Measurements from ENCODE around the gene CASP8AP2.
"Not testable (repeated sequence)": the region's sequence is repeated elsewhere in the genome, so short reads cannot be mapped to it uniquely, and the experiment has no call there.

CASP8AP2 gene

DNA sequence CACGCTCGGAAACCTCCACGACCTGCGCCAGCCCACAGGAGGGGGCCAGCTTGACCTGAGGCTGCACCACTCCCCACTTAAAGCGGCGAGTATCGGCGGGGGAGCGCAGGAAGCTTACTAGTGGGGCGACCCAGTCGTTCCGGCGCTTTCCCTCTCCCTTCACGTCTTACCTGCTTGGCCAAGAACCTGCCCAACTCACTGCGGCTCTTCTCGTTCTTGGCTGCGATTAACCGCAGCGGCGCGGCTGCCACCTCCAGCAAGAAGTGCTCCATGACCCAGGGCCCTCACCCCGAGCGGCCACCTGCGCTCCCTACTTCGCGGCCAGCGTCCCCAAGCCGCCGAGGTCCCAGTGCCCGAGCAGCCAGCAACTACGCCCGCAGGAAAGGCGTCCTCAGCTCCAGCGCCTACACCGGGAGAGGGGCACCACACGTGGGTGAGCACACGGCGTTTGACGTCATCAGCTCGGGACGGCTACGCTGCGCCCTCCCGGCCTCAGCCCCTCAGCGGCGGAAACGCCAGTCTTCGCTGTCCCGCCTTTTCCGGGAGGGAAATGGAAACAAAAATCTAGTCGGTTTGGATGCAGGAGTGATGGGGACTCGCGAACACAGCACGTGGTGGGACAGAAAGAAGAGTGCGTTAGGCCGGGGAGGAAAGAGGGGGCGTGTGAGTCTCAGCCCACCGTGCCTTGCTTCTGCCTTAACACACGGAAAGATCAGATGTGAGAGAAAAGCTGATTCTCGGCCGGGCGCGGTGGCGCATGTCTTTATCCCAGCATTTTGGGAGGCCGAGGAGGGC lies 10.1 kb upstream of the CASP8AP2 start, which contains the start of gene MDN1:
MDN1 (minus strand) TSS at position 459 of the 795 bp plus-strand sequence; CDS start at position 272, 187 bp downstream.
- DNase-seq (ENCODE audit: extremely low read depth in 1 of 2, low read depth in 1 of 2): peak; percentile 82 to 86

DNA sequence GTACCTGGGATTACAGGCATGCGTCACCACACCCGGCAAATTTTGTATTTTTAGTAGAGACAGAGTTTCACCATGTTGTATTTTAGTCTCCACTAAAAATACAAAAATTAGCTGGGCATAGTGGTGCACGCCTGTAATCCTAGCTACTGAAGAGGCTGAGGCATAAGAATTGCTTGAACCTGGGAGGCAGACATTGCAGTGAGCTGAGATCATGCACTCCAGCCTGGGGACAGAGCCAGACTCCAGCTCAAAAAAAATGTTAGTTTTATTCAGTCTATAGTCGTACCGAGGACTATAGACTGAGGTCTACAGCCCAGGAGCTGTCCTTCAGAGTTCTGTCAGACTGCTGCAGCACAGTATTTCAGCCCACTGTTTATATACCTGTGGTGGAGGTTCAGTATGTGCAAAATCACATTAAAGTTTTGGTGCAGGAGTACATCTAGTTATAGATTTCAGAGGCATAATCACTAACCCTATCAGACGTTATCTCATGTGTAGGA lies 3.6 kb upstream of the CASP8AP2 start:
- DNase-seq (ENCODE audit: extremely low read depth in 1 of 2, low read depth in 1 of 2): no peak

DNA sequence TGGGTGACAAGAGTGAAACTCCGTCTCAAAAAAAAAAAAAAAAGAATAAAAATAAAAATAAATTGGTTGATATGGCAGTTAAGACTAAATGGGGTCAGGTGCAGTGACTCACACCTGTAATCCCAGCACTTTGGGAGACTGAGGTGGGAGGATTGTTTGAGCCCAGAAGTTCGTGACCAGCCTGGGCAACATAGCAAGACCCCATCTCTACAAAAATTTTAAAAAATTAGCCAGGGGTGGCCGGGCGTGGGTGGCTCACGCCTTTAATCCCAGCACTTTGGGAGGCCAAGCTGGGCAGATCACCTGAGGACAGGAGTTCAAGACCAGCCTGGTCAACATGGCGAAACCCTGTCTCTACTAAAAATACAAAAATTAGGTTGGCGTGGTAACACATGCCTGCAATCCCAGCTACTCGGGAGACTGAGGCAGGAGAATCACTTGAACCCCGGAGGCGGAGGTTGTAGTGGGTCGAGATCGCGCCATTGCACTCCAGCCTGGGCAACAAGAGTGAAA lies 1.1 kb upstream of the CASP8AP2 start:
- DNase-seq (ENCODE audit: extremely low read depth in 1 of 2, low read depth in 1 of 2): not testable (repeated sequence)

DNA sequence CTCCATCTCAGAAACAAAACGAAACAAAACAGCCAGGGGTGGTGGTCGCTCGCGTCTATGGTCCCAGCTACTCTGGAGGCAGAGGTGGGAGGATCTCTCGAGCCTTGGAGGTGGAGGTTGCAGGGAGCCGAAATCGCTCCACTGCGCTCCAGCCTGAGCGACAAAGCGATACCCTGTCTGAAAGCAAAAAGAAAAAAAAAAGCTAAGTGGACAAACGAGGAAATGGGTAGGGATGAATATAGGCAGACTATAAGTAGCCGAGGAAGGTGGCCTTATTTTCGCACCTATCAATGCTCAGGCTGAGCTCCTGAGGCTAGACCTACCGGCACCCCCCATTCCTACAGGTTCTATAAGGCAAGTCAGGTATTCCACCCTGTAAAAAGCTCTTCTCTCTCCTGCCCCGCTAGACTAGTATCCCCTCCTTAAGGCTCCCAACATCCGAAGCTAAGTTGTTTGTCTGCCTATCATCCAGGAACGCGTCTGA lies 650 bp upstream of the CASP8AP2 start:
- DNase-seq (ENCODE audit: extremely low read depth in 1 of 2, low read depth in 1 of 2): no peak

DNA sequence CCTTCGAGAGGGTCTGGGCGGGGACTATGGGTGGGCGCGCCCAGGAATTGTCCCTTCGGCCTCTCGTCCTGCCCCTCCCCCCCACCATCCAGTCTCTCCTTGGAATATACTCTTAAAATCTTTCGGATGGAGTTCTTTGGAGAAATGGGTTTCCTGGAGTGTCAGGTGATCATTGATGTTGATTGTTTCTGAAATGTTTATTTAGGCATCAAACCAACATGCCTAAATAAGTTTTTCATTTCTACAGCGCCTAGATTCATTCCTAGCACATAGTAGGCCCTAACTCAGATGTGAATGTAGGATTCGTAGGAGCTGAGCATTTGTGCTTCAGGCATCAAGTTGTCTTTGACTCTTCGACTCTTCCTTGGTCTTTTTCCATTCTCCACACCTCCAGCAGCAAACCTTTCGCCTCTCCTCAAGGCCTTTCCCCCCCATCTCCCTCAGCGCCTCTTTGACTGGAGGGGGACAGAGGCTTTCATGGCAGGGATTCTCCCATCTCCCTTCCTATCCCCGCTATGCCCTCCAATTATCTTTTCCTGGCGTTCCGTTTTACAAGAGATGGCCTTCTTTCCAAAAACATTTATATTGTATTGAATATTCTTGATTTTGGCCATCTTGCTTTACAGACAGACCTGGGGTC lies 610 bp downstream of the CASP8AP2 start:
- no peak for DNase-seq (ENCODE audit: extremely low read depth in 1 of 2, low read depth in 1 of 2)

DNA sequence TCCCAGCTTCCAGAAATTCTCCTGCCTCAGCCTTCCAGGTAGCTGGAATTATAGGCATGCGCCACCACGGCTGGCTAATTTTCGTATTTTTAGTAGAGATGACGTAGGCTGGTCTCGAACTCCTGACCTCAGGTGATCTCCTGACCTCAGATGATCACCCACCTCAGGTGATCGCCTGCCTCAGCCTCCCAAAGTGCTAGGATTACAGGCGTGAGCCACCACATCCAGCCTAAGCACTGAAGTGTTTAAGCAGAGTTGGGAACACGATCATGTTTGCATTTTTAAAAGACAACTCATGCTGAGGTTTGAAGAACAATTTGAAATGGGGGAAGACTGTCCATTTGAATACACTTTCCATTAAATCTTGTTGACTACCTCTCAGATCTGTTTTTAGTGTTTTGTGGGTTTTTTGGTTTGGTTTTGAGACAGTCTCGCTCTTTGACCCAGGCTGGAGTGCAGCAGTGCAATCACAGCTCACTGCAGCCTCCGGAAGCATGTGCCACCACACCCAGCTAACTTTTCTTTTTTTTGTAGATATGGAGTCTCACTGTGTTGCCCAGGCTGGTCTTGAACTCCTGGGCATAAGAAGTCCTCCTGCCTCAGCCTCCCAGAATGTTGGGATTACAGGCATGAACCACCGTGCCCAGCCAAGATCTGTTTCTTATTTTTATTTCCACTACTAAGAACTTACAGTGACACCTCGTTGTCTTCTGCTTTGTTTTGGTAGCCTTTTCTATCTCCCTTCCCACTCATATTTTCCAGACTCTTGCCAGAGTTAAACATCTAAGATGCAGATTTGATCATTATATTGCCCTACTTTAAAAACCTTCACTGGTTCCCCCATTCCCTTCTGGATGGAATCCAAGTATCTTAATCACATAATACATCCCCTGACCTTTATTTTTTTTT lies 5.5 kb downstream of the CASP8AP2 start:
- DNase-seq (ENCODE audit: extremely low read depth in 1 of 2, low read depth in 1 of 2): no peak

DNA sequence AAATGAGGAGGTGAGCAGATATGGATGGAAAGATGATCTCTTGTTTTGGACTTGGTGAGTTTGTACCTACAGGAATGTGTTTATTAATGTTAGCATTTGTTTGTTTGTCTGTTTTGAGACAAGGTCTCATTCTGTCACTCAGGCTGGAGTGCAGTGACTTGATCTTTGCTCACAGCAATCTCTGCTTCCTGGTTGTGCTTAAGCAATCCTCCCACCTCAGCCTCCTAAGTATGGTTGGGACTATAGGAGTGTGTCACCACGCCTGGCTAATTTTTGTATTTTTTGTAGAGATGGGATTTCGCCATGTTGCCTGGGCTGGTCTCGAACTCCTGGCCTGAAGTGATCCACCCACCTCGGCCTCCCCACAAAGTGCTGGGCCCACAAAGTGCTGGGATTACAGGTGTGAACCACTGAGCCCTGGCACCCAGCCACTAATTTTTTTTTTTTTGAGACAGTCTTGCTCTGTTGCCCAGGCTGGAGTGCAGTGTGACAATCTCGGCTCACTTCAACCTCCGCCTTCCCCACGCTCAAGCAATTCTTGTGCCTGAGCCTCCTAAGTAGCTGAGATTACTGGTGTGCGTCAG lies 7.1 kb downstream of the CASP8AP2 start:
- DNase-seq (ENCODE audit: extremely low read depth in 1 of 2, low read depth in 1 of 2): no peak

DNA sequence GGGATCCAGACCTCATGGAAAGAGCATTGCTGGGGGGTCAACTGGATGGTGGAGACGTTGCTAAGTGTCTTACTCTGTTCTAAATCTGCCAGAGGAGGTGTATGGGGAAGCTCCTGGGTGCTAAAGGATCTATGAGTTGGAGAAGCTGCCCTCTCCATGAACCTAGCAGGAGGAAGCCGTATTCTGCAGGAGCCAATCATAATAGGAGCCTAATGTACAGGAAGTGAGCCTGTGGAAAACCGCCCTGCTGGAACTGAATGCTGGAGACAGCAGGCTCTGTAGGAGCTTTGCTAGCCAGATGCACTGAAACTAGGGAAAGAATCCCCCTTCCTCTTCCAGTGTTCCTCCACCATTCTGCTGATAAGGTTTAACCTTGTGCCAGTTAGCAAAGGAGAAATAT lies 10.9 kb downstream of the CASP8AP2 start:
- no peak for DNase-seq (ENCODE audit: extremely low read depth in 1 of 2, low read depth in 1 of 2)

DNA sequence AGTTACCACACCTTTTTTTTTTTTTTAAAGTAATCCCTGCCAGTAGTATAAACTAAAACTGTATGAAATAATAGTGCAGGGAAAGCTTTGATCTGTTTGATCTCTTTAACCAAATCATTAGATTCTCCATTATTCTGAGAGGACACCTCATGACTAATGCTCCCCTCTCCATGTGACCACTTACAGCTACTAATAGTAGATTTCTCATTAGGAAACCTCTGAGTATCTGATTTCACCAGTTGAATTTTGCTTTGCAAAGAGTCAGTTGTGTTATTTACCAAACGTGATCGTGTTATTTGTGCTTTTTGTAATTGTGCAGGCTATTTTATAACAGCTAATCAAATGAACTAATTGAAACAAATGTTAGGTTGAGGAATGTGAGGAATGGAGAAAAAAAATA lies 12.5 kb downstream of the CASP8AP2 start:
- DNase-seq (ENCODE audit: extremely low read depth in 1 of 2, low read depth in 1 of 2): no peak

DNA sequence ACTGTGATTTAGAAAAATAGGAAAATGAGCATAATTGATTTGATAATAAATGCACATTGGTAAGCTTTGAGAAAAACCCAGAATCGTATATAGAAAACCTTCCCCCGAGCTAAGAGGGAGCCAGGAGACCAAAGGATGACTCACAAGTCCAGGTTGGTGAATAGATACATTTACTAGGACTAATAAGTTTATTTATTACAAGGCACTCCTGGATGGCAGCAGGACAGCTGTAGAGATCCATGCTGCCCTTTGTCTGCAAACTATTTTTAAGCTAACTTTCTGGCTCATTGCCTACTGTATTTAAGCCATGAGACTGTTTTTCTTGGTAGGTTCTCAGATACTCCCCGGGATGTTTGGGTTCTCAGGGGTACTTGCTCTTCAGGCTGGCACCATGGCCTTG lies 13.4 kb downstream of the CASP8AP2 start:
- DNase-seq (ENCODE audit: extremely low read depth in 1 of 2, low read depth in 1 of 2): no peak

DNA sequence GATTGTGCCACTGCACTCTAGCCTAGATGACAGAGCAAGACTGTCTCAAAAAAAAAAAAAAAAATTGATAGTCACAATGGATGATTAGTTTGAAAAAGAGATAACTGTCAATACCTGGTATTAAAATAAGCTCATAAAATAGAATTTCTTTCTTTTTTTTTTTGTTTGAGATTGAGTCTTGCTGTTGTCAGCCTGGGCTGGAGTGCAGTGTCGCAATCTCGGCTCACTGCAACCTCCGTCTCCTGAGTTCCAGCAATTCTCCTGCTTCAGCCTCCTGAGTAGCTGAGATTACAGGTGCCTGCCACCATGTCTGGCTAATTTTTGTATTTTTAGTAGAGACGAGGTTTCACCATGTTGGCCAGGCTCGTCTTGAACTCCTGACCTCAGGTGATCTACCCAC lies 17.8 kb downstream of the CASP8AP2 start:
- DNase-seq (ENCODE audit: extremely low read depth in 1 of 2, low read depth in 1 of 2): not testable (repeated sequence)

DNA sequence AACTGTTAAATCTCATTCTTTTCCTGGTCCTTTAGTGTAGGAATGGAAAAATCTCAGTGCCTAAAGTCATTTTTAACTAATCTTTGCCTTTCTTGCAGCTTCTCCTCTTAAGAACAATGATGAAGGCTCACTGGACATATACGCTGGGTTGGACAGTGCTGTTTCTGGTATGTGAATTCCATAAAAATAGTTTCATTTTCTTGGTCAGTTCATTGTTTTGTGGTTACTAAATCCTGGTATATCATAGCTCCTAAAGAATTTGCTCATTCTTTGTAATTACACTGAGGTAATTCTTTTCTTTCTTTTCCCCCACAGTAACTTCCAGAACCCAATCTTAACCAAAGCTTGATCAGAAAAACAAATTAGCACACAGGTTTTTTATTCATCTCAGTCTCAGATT lies 23.4 kb downstream of the CASP8AP2 start:
- DNase-seq (ENCODE audit: extremely low read depth in 1 of 2, low read depth in 1 of 2): no peak

DNA sequence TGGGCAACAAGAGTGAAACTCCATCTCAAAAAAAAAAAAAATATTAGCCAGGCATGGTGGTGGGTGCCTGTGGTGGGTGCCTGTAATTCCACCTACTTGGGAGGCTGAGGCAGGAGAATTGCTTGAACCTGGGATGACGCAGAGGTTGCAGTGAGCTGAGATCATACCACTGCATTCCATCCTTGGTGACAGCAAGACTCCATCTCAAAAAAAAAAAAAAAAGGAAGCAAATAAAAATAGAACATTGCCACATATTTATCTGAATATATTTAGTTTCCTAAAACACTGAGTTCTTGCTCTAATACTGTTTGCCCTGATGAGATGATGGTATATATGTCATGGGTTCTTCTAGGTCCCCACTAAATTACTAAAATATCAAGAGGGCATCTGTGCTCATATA lies 28.4 kb downstream of the CASP8AP2 start:
- no peak for DNase-seq (ENCODE audit: extremely low read depth in 1 of 2, low read depth in 1 of 2)

DNA sequence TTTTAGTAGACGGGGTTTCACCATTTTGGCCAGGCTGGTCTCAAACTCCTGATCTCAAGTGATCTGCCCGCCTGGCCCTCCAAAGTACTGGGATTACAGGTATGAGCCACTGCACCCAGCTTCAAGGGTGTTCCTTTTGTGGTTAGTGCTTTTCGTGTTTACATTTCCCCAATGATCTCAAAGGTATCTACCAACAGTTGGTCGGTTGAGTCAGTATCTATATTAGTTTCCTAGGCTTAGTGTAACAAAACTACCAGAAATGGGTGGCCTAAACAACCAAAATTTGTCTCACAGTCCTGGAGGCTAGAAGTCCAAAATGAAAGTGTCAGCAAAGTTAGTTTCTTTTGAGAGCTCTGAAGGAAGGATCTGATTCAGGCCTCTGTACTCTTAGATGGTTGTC lies 30.1 kb downstream of the CASP8AP2 start:
- no peak for DNase-seq (ENCODE audit: extremely low read depth in 1 of 2, low read depth in 1 of 2)

DNA sequence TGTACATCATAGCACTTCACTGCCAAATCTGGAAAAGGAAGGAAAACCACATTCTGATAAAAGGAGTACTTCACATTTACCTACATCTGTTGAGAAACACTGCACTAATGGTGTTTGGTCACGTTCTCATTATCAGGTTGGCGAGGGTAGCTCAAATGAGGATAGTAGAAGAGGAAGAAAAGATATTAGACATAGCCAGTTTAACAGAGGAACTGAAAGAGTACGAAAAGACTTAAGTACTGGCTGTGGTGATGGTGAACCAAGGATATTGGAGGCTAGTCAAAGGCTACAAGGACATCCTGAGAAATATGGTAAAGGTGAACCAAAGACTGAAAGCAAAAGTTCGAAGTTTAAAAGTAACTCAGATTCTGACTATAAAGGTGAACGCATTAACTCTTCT lies 32.6 kb downstream of the CASP8AP2 start:
- no peak for DNase-seq (ENCODE audit: extremely low read depth in 1 of 2, low read depth in 1 of 2)

DNA sequence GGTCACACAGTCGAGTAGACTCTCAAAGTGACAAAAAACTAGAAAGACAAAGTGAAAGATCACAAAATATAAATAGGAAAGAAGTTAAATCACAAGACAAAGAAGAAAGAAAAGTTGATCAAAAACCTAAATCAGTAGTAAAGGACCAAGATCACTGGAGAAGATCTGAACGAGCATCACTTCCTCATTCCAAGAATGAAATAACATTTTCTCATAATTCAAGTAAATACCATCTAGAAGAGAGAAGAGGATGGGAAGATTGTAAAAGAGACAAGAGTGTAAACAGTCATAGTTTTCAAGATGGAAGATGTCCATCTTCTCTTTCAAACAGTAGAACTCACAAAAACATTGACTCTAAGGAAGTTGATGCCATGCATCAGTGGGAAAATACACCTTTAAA lies 33.0 kb downstream of the CASP8AP2 start:
- no peak for DNase-seq (ENCODE audit: extremely low read depth in 1 of 2, low read depth in 1 of 2)

DNA sequence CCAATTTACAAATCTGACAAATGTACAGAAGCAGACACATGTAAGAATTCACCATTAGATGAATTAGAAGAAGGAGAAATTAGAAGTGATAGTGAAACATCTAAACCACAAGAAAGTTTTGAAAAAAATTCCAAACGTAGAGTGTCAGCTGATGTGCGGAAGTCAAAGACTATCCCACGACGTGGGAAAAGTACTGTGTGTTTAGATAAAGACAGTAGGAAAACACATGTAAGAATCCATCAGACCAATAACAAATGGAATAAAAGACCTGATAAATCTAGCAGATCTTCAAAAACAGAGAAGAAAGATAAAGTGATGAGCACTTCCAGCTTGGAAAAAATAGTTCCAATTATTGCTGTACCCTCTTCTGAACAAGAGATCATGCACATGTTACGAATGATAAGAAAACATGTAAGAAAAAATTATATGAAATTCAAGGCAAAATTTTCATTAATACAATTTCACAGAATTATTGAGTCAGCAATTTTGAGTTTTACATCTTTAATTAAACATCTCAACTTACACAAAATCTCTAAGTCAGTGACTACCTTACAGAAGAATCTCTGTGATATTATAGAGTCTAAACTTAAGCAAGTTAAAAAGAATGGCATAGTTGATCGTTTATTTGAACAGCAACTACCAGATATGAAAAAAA lies 36.5 kb downstream of the CASP8AP2 start:
- DNase-seq (ENCODE audit: extremely low read depth in 1 of 2, low read depth in 1 of 2): no peak

DNA sequence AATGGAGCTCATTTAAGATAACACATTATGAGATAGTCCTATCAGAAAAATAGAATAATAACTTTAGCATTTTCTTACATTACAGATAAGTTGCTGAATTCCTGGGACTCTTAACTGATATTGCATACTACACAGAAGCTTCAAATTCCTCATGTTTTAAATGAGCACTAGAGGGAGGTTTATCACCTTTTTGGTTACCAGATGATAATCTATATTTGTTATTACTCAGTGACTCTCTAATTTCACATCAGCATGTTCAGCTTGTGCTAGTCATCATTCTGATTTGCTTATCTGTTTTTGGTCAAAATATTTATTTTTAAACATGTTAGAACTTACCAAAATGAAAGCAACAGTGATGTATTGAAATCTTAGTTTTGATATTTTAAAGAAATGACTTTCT lies 44.0 kb downstream of the CASP8AP2 start:
- no peak for DNase-seq (ENCODE audit: extremely low read depth in 1 of 2, low read depth in 1 of 2)

DNA sequence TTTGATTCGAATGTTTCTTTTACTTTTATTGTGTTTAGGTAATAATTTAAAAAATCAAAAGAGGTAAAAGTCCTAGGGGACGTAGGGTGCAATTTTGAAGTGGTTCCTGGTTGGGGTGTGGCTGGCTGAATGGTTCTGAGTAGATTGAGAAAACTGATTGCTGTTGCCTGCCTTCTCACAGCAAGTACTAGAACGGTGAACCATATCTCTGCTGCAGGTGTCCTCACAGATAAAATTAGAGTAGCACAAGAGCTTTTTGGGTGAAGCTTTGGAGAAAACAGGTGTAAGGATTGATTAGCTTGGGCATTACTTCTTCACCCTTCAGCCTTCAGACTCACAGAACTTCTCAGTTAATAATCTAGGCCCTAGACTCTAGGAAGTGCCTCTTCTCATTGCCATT lies 44.8 kb downstream of the CASP8AP2 start:
- no peak for DNase-seq (ENCODE audit: extremely low read depth in 1 of 2, low read depth in 1 of 2)

Data from stimulated activated CD8-positive, alpha-beta memory T cell treated with anti-CD3 and anti-CD28 coated beads, Interleukin-7, amount 100 ng/mL, for 48 hours (primary cell).